ENCODE results near the gene CFAP54.
"Not testable (repeated sequence)": the region's sequence is repeated elsewhere in the genome, so short reads cannot be mapped to it uniquely, and the experiment has no call there.

CFAP54 gene

GRCh38 chr12:96478011-96478410, 11.4 kb upstream of the CFAP54 start:
- DNase-seq = no peak

- no peak for DNase-seq
Observed at GRCh38 chr12:96482086-96482485, 7.3 kb upstream of the CFAP54 start.

- no peak for DNase-seq
Observed at GRCh38 chr12:96483116-96483515, 6.3 kb upstream of the CFAP54 start.

GRCh38 chr12:96486751-96487613, 2.4 kb upstream of the CFAP54 start:
- no peak for DNase-seq

GRCh38 chr12:96487634-96488033, 1.7 kb upstream of the CFAP54 start:
- DNase-seq = no peak

- DNase-seq = no peak
Observed at GRCh38 chr12:96493106-96493505, 3.7 kb downstream of the CFAP54 start.

- DNase-seq = not testable (repeated sequence)
Observed at GRCh38 chr12:96494154-96494553, 4.8 kb downstream of the CFAP54 start.

GRCh38 chr12:96495155-96495554, 5.8 kb downstream of the CFAP54 start:
- DNase-seq = no peak

GRCh38 chr12:96495841-96496545, 6.6 kb downstream of the CFAP54 start:
- no peak for DNase-seq

- DNase-seq = no peak
Observed at GRCh38 chr12:96496944-96497343, 7.6 kb downstream of the CFAP54 start.

GRCh38 chr12:96497855-96498254, 8.5 kb downstream of the CFAP54 start:
- no peak for DNase-seq

GRCh38 chr12:96500693-96501092, 11.3 kb downstream of the CFAP54 start:
- no peak for DNase-seq

GRCh38 chr12:96501133-96501761, 11.9 kb downstream of the CFAP54 start:
- DNase-seq = no peak

GRCh38 chr12:96501908-96502307, 12.5 kb downstream of the CFAP54 start:
- DNase-seq = no peak

GRCh38 chr12:96502477-96502876, 13.1 kb downstream of the CFAP54 start:
- DNase-seq = no peak

GRCh38 chr12:96502949-96503532, 13.7 kb downstream of the CFAP54 start:
- DNase-seq = no peak

GRCh38 chr12:96503976-96504375, 14.6 kb downstream of the CFAP54 start:
- DNase-seq = no peak

- DNase-seq = no peak
Observed at GRCh38 chr12:96506776-96507175, 17.4 kb downstream of the CFAP54 start.

- DNase-seq = no peak
Observed at GRCh38 chr12:96510306-96510764, 21.0 kb downstream of the CFAP54 start.

- no peak for DNase-seq
Observed at GRCh38 chr12:96513166-96513565, 23.8 kb downstream of the CFAP54 start.

GRCh38 chr12:96513681-96514080, 24.3 kb downstream of the CFAP54 start:
- DNase-seq = no peak

- no peak for DNase-seq
Observed at GRCh38 chr12:96514328-96514727, 25.0 kb downstream of the CFAP54 start.

Data from NCI-H1048 (cell line).